ENCODE measurements around the gene NUCKS1.

- TF ChIP-seq EZH2 (IDR thresholded peaks at IDR 0.05; ENCODE audit: low read depth) (no peak), CTCF (conservative IDR thresholded peaks at IDR 0.05) (no peak)
Observed at GRCh38 chr1:205798577-205798976, 48.6 kb upstream of the NUCKS1 start.

Data from PC-9 (cell line).